Astrocyte (in vitro differentiated cells and primary cell): ENCODE measurements around the gene SERPINB13.

Source experiments
- EZH2 ChIP-seq: IDR thresholded peaks from 2 replicates; pipeline ENCODE4 v1.6.1; 2012; ENCODE audit warnings: mild to moderate bottlenecking, low read length, inconsistent platforms; ENCODE audit not compliant: insufficient read depth
- TF ChIP-seq, protein P1 (sequence below): IDR thresholded peaks from 2 replicates; pipeline ENCODE4 v1.5.1; 2011; ENCODE audit warnings: low read depth, mild to moderate bottlenecking, inconsistent platforms, low read length, moderate library complexity; ENCODE audit not compliant: insufficient read depth

DNA sequence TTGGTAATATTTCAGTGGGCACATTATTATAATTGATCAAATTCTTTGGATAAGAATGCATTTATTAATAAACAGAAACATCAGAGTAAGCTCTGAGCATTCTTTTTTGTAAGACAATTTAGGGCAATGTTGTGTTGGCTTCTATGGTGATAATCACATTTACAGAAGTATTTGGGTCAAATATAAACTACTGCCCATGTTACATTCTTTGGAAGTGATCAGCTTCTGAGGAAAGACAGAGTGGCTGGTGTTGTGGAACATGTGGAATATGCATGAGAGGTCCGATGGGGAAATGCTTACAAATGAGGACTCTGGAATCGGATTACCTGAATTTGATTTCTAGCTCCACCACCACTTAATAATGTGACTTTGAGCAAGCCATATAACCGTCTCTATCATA lies 19.4 kb downstream of the SERPINB13 start:
- TF ChIP-seq, protein P1, sequence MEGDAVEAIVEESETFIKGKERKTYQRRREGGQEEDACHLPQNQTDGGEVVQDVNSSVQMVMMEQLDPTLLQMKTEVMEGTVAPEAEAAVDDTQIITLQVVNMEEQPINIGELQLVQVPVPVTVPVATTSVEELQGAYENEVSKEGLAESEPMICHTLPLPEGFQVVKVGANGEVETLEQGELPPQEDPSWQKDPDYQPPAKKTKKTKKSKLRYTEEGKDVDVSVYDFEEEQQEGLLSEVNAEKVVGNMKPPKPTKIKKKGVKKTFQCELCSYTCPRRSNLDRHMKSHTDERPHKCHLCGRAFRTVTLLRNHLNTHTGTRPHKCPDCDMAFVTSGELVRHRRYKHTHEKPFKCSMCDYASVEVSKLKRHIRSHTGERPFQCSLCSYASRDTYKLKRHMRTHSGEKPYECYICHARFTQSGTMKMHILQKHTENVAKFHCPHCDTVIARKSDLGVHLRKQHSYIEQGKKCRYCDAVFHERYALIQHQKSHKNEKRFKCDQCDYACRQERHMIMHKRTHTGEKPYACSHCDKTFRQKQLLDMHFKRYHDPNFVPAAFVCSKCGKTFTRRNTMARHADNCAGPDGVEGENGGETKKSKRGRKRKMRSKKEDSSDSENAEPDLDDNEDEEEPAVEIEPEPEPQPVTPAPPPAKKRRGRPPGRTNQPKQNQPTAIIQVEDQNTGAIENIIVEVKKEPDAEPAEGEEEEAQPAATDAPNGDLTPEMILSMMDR = no peak
- TF ChIP-seq EZH2 = no peak
